GM23338 (cell line): ENCODE data around the gene CHD9. TPM values are rescaled to one million over a fixed set of nuclear protein-coding genes. Genes with fewer than 3 reads are reported as not detected.
A peak's percentile ranks its signal among the peaks of the same experiment; 100 is the strongest.

Experiments
- ATAC-seq: fragments of 200-7000 bp; cut with Tn5 transposase; 3 replicates; pipeline ENCODE4 v1.9.1; 2020
- DNase-seq: peaks from one replicate; pipeline ENCODE4 v3.0.0-alpha.2; 2015; ENCODE audit warnings: low spot score
- H2AFZ ChIP-seq: fragments of 200-600 bp; sonication (generic); 2 replicates; pipeline ENCODE4 v1.8.0; 2016; ENCODE audit warnings: antibody characterized with exemption, mild to moderate bottlenecking, moderate library complexity
- H3F3A ChIP-seq: fragments of 200-600 bp; sonication (generic); replicated peaks from 2 replicates; pipeline ENCODE4 v1.8.0; 2017; ENCODE audit warnings: antibody characterized with exemption, mixed run types, low read depth
- H3K27ac ChIP-seq: fragments of 200-600 bp; sonication (generic); 2 replicates; pipeline ENCODE4 v1.6.1; 2016; ENCODE audit warnings: low read depth
- H3K27me3 ChIP-seq: fragments of 200-600 bp; sonication (generic); 2 replicates; pipeline ENCODE4 v1.8.0; 2016; ENCODE audit warnings: mild to moderate bottlenecking, mixed run types, moderate library complexity; ENCODE audit not compliant: insufficient read depth
- H3K36me3 ChIP-seq: fragments of 200-600 bp; sonication (generic); 2 replicates; pipeline ENCODE4 v1.8.0; 2016; ENCODE audit warnings: mild to moderate bottlenecking; ENCODE audit not compliant: insufficient read depth
- H3K4me1 ChIP-seq: fragments of 200-600 bp; sonication (generic); 2 replicates; pipeline ENCODE4 v1.8.0; 2016; ENCODE audit warnings: mild to moderate bottlenecking, moderate library complexity; ENCODE audit not compliant: insufficient read depth
- H3K4me2 ChIP-seq: fragments of 200-600 bp; sonication (generic); 2 replicates; pipeline ENCODE4 v1.7.1; 2017; ENCODE audit warnings: mixed run types
- H3K4me3 ChIP-seq: fragments of 200-600 bp; sonication (generic); 2 replicates; pipeline ENCODE4 v1.6.1; 2016; ENCODE audit warnings: mixed run types
- H3K79me2 ChIP-seq: fragments of 200-600 bp; sonication (generic); replicated peaks from 2 replicates; pipeline ENCODE4 v1.8.0; 2017; ENCODE audit warnings: mild to moderate bottlenecking; ENCODE audit not compliant: insufficient read depth
- H3K9me2 ChIP-seq: fragments of 200-600 bp; sonication (generic); 2 replicates; pipeline ENCODE4 v1.8.0; 2017; ENCODE audit not compliant: insufficient read depth
- H4K20me1 ChIP-seq: fragments of 200-600 bp; sonication (generic); replicated peaks from 2 replicates; pipeline ENCODE4 v1.8.0; 2017; ENCODE audit warnings: mild to moderate bottlenecking; ENCODE audit not compliant: insufficient read depth
- H3K27ac Mint-ChIP-seq: 2 replicates; pipeline ENCODE4 v1.8.0; 2020; ENCODE audit warnings: inconsistent platforms, mild to moderate bottlenecking, moderate library complexity, mixed read lengths
- H3K27me3 Mint-ChIP-seq: 3 replicates; pipeline ENCODE4 v1.8.0; 2022; ENCODE audit warnings: low read depth, mild to moderate bottlenecking, moderate library complexity, mixed read lengths, inconsistent platforms; ENCODE audit not compliant: insufficient read depth, poor library complexity
- H3K36me3 Mint-ChIP-seq: 3 replicates; pipeline ENCODE4 v1.8.0; 2021; ENCODE audit warnings: low read depth, mild to moderate bottlenecking, inconsistent platforms, moderate library complexity, mixed read lengths
- H3K4me1 Mint-ChIP-seq: 3 replicates; pipeline ENCODE4 v1.8.0; 2020; ENCODE audit warnings: mild to moderate bottlenecking, inconsistent platforms, mixed read lengths
- H3K4me3 Mint-ChIP-seq: 3 replicates; pipeline ENCODE4 v1.8.0; 2021; ENCODE audit warnings: moderate library complexity, mild to moderate bottlenecking, inconsistent platforms, mixed read lengths
- H3K9me3 Mint-ChIP-seq: 3 replicates; pipeline ENCODE4 v1.8.0; 2020; ENCODE audit warnings: moderate library complexity, mild to moderate bottlenecking, inconsistent platforms, mixed read lengths
- CREB1 ChIP-seq: fragments of 250-450 bp; sonication (Bioruptor Pico); IDR thresholded peaks from 2 replicates; pipeline ENCODE4 v1.5.0; 2020; ENCODE audit warnings: low read depth, mild to moderate bottlenecking, moderate library complexity
- EZH2 ChIP-seq: fragments of 200-600 bp; sonication (generic); IDR thresholded peaks from one replicate; pipeline ENCODE4 v1.8.0; 2017; ENCODE audit warnings: antibody characterized with exemption, mild to moderate bottlenecking, low read depth; ENCODE audit not compliant: unreplicated experiment
- EZH2phosphoT487 ChIP-seq: fragments of 200-600 bp; sonication (generic); IDR thresholded peaks from one replicate; pipeline ENCODE4 v1.8.1; 2018; ENCODE audit warnings: antibody characterized with exemption; ENCODE audit not compliant: unreplicated experiment
- JUNB ChIP-seq: IDR thresholded peaks from one replicate; pipeline ENCODE4 v1.6.1; 2016; ENCODE audit warnings: antibody characterized with exemption; ENCODE audit not compliant: unreplicated experiment
- NANOG ChIP-seq: IDR thresholded peaks from 2 replicates; pipeline ENCODE4 v1.6.1; 2016; ENCODE audit warnings: antibody characterized with exemption, borderline replicate concordance
- POLR2AphosphoS5 ChIP-seq: IDR thresholded peaks from 2 replicates; pipeline ENCODE4 v1.6.1; 2016; ENCODE audit warnings: antibody characterized with exemption, low read depth
- ZNF331 ChIP-seq: fragments of 250-450 bp; sonication (Bioruptor Pico); IDR thresholded peaks from 2 replicates; pipeline ENCODE4 v1.5.0; 2020; ENCODE audit warnings: low read depth, mild to moderate bottlenecking, moderate library complexity
- polyA plus RNA-seq: library from polyadenylated mRNA; unstranded; fragments of >200 nt; fragmentation: Nextera tagmentation; extraction: Ambion mirVana; gene quantifications from 2 replicates; pipeline ENCODE4 v1.2.1, GENCODE V29; 2016
- total RNA-seq: library from RNA; depleted of rRNA; stranded (reverse); fragments of >200 nt; shearing (Covaris generic); gene quantifications from 2 replicates; pipeline ENCODE4 v1.2.3, GENCODE V29; 2014
- TF ChIP-seq, protein P1 (sequence below): IDR thresholded peaks from one replicate; pipeline ENCODE4 v1.6.1; 2018; ENCODE audit warnings: antibody characterized with exemption; ENCODE audit not compliant: unreplicated experiment
- TF ChIP-seq, protein P2 (sequence below): IDR thresholded peaks from 2 replicates; pipeline ENCODE4 v1.6.1; 2016; ENCODE audit warnings: antibody characterized with exemption
- TF ChIP-seq, protein P3 (sequence below): fragments of 250-450 bp; sonication (Bioruptor Pico); IDR thresholded peaks from 2 replicates; pipeline ENCODE4 v1.5.0; 2020; ENCODE audit warnings: mild to moderate bottlenecking, moderate library complexity

Gene CHD9
- total and polyA plus RNA-seq, 2 experiments from 2014 or later = 18.8 to 46.6 TPM

DNA sequence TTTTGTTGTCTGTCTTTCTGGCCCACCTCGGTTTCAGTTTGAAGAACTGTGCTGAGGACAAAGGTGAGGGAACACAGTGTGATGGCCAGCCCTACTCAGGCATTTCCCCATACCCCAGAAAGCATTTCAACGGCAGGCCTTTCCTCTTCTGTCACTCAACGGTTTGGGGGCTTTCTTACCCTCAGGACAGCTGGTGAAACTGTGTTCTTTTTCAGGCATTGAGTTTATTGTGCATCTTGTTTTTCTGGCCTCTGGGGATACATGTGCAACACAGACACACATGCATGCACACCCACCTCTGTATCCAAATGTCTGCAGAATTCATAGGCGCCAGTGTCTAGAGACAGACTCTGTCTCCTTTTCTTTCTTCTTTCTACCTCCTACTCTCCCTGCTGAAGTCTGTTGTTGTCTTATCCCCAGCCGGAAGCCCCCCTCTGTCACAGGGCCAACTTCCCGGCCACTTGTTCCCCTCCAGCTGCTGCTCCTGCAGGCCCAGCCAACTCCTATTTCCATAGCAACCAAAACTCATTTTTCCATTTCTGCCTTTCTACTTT is 17.0 kb downstream of the CHD9 start:
- Histone ChIP-seq H2AFZ (no peak overlapping the region), H3K36me3 (peaks cover 20% of the 10 kb centered on the region; the same call in 1 of the 2 replicates), H3K27me3 (no peaks in the 10 kb centered on the region), H3K4me2 (no peak overlapping the region), H3K79me2 (peaks cover 58% of the 10 kb centered on the region), H3F3A (no peaks in the 10 kb centered on the region), H4K20me1 (no peaks in the 10 kb centered on the region; the same call in 1 of the 2 replicates), H3K4me3 (no peak overlapping the region), H3K9me2 (no peaks in the 10 kb centered on the region), H3K4me1 (peaks cover 13% of the 10 kb centered on the region), H3K27ac (0 out of 2 replicates have a peak overlapping the region, but pooled peaks have one; percentile 55)
- ATAC-seq = peak; percentile 45; the same call in 2 of the 3 replicates
- no peak overlapping the region for H3K27ac Mint-ChIP-seq
- peaks cover 3% of the 10 kb centered on the region for H3K27me3 Mint-ChIP-seq
- peaks cover 47% of the 10 kb centered on the region for H3K36me3 Mint-ChIP-seq
- no peak overlapping the region; the same call in 2 of the 3 replicates for H3K4me3 Mint-ChIP-seq
- H3K9me3 Mint-ChIP-seq = peaks cover 34% of the 10 kb centered on the region
- peaks cover 19% of the 10 kb centered on the region for H3K4me1 Mint-ChIP-seq
- TF ChIP-seq EZH2 (no peak), NANOG (no peak), ZNF331 (CRISPR knock-in tag) (no peak), JUNB (no peak)
- DNase-seq = no peak

DNA sequence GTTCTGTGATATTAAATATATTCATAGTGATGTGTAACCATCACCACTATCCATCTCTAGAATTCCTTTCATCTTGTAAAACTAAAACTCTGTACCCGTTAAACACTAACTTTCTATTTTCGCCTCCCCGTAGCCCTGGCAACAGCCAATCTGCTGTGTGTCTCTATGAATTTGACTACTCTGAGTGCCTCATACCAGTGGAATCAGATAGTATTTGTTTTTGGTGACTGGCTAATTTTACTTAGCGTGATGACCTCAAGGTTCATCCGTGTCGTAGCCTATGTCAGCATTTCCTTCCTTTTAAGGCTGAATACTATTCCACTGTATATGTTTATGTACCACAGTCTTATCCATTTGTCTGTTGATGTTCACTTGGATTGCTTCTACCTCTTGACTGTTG is 18.2 kb downstream of the CHD9 start:
- Histone ChIP-seq H3K27ac (no peak overlapping the region), H3K4me3 (no peak overlapping the region), H4K20me1 (no peaks in the 10 kb centered on the region; the same call in 1 of the 2 replicates), H3K9me2 (no peaks in the 10 kb centered on the region), H3K4me1 (peaks cover 13% of the 10 kb centered on the region), H3K4me2 (no peak overlapping the region), H3K27me3 (no peaks in the 10 kb centered on the region), H3K79me2 (peaks cover 57% of the 10 kb centered on the region), H3K36me3 (peaks cover 20% of the 10 kb centered on the region; the same call in 1 of the 2 replicates), H3F3A (no peaks in the 10 kb centered on the region), H2AFZ (no peak overlapping the region)
- Mint-ChIP-seq H3K4me3 (no peak overlapping the region), H3K27me3 (peaks cover 3% of the 10 kb centered on the region), H3K36me3 (peaks cover 55% of the 10 kb centered on the region), H3K27ac (no peak overlapping the region), H3K9me3 (peaks cover 37% of the 10 kb centered on the region), H3K4me1 (peaks cover 19% of the 10 kb centered on the region)
- DNase-seq (no peak), ATAC-seq (no peak)
- TF ChIP-seq EZH2 = no peak
- TF ChIP-seq ZNF331 (CRISPR knock-in tag) = no peak
- TF ChIP-seq POLR2AphosphoS5 = no peak
- TF ChIP-seq CREB1 (CRISPR knock-in tag) = no peak
- TF ChIP-seq, protein P1, sequence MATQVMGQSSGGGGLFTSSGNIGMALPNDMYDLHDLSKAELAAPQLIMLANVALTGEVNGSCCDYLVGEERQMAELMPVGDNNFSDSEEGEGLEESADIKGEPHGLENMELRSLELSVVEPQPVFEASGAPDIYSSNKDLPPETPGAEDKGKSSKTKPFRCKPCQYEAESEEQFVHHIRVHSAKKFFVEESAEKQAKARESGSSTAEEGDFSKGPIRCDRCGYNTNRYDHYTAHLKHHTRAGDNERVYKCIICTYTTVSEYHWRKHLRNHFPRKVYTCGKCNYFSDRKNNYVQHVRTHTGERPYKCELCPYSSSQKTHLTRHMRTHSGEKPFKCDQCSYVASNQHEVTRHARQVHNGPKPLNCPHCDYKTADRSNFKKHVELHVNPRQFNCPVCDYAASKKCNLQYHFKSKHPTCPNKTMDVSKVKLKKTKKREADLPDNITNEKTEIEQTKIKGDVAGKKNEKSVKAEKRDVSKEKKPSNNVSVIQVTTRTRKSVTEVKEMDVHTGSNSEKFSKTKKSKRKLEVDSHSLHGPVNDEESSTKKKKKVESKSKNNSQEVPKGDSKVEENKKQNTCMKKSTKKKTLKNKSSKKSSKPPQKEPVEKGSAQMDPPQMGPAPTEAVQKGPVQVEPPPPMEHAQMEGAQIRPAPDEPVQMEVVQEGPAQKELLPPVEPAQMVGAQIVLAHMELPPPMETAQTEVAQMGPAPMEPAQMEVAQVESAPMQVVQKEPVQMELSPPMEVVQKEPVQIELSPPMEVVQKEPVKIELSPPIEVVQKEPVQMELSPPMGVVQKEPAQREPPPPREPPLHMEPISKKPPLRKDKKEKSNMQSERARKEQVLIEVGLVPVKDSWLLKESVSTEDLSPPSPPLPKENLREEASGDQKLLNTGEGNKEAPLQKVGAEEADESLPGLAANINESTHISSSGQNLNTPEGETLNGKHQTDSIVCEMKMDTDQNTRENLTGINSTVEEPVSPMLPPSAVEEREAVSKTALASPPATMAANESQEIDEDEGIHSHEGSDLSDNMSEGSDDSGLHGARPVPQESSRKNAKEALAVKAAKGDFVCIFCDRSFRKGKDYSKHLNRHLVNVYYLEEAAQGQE = no peak
- no peak for TF ChIP-seq JUNB
- TF ChIP-seq, protein P2, sequence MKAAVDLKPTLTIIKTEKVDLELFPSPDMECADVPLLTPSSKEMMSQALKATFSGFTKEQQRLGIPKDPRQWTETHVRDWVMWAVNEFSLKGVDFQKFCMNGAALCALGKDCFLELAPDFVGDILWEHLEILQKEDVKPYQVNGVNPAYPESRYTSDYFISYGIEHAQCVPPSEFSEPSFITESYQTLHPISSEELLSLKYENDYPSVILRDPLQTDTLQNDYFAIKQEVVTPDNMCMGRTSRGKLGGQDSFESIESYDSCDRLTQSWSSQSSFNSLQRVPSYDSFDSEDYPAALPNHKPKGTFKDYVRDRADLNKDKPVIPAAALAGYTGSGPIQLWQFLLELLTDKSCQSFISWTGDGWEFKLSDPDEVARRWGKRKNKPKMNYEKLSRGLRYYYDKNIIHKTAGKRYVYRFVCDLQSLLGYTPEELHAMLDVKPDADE = no peak
- no peak for TF ChIP-seq EZH2phosphoT487
- TF ChIP-seq, protein P3, sequence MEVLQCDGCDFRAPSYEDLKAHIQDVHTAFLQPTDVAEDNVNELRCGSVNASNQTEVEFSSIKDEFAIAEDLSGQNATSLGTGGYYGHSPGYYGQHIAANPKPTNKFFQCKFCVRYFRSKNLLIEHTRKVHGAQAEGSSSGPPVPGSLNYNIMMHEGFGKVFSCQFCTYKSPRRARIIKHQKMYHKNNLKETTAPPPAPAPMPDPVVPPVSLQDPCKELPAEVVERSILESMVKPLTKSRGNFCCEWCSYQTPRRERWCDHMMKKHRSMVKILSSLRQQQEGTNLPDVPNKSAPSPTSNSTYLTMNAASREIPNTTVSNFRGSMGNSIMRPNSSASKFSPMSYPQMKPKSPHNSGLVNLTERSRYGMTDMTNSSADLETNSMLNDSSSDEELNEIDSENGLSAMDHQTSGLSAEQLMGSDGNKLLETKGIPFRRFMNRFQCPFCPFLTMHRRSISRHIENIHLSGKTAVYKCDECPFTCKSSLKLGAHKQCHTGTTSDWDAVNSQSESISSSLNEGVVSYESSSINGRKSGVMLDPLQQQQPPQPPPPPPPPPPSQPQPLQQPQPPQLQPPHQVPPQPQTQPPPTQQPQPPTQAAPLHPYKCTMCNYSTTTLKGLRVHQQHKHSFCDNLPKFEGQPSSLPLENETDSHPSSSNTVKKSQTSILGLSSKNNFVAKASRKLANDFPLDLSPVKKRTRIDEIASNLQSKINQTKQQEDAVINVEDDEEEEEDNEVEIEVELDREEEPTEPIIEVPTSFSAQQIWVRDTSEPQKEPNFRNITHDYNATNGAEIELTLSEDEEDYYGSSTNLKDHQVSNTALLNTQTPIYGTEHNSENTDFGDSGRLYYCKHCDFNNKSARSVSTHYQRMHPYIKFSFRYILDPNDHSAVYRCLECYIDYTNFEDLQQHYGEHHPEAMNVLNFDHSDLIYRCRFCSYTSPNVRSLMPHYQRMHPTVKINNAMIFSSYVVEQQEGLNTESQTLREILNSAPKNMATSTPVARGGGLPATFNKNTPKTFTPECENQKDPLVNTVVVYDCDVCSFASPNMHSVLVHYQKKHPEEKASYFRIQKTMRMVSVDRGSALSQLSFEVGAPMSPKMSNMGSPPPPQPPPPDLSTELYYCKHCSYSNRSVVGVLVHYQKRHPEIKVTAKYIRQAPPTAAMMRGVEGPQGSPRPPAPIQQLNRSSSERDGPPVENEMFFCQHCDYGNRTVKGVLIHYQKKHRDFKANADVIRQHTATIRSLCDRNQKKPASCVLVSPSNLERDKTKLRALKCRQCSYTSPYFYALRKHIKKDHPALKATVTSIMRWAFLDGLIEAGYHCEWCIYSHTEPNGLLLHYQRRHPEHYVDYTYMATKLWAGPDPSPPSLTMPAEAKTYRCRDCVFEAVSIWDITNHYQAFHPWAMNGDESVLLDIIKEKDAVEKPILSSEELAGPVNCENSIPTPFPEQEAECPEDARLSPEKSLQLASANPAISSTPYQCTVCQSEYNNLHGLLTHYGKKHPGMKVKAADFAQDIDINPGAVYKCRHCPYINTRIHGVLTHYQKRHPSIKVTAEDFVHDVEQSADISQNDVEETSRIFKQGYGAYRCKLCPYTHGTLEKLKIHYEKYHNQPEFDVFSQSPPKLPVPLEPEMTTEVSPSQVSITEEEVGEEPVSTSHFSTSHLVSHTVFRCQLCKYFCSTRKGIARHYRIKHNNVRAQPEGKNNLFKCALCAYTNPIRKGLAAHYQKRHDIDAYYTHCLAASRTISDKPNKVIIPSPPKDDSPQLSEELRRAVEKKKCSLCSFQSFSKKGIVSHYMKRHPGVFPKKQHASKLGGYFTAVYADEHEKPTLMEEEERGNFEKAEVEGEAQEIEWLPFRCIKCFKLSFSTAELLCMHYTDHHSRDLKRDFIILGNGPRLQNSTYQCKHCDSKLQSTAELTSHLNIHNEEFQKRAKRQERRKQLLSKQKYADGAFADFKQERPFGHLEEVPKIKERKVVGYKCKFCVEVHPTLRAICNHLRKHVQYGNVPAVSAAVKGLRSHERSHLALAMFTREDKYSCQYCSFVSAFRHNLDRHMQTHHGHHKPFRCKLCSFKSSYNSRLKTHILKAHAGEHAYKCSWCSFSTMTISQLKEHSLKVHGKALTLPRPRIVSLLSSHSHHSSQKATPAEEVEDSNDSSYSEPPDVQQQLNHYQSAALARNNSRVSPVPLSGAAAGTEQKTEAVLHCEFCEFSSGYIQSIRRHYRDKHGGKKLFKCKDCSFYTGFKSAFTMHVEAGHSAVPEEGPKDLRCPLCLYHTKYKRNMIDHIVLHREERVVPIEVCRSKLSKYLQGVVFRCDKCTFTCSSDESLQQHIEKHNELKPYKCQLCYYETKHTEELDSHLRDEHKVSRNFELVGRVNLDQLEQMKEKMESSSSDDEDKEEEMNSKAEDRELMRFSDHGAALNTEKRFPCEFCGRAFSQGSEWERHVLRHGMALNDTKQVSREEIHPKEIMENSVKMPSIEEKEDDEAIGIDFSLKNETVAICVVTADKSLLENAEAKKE = no peak
- TF ChIP-seq NANOG = no peak
